GM19372 (cell line): ENCODE measurements around the gene TSPEAR.
"Not testable (repeated sequence)": the region's sequence is repeated elsewhere in the genome, so short reads cannot be mapped to it uniquely, and the experiment has no call there.

Experiments used
- ATAC-seq: cut with Tn5 transposase; IDR thresholded peaks from one replicate; pipeline ENCODE4 v1.9.1; 2021; ENCODE audit warnings: mild to moderate bottlenecking, low read depth, moderate library complexity; ENCODE audit not compliant: unreplicated experiment

Gene TSPEAR

GRCh38 chr21:44614161-44614631, 97.2 kb downstream of the TSPEAR start:
- no peak for ATAC-seq

GRCh38 chr21:44613386-44614155, 97.8 kb downstream of the TSPEAR start:
- no peak for ATAC-seq

DNA sequence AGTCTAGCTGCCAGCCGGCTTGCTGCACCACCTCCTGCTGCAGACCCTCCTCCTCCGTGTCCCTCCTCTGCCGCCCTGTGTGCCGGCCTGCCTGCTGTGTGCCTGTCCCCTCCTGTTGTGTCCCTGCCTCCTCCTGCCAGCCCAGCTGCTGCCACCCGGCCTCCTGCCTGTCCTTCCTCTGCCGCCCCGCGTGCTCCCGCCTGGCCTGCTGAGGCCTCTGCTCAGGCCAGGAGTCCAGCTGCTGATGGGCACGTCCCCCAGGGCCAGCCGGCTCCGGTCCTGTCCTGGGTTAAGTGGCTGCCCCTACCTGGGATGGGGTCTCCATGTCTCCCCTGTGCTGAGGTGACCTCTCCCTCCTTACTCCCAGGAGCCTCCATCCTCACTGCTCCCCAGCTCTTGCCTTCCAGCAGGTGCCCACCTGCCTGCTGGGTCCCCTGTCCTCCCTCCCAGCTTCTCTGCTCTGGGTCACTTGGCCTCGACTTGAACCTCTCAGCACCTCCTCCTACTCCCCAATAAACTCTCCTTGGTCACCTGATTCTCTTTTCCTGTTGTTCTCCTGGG, 98.6 kb downstream of the TSPEAR start:
- ATAC-seq = no peak

GRCh38 chr21:44612029-44612486, 99.3 kb downstream of the TSPEAR start, which contains the start of gene KRTAP10-8:
TSS of gene KRTAP10-8 (plus strand) at chr21:44612079. CDS start at chr21:44612101, 22 bp downstream.
- ATAC-seq = no peak

DNA sequence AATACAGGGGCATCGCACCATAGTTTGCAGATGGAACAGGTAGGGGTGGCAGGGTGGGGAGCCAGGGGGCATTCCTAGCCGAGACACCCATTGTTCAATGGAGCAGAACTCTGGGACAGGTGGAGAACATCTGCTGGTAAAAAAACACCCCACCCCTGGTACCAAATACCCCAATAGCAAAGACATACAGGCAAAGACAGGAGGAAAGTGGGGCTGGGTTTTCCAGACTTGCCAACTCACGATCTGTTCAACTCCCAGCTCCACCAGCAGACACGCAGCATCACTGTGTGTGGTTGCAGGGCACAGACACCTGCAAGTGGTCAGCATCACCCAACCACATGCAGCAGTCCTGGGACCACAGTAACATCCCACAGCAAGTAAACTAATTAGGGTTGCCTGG, 99.8 kb downstream of the TSPEAR start:
- ATAC-seq = no peak

DNA sequence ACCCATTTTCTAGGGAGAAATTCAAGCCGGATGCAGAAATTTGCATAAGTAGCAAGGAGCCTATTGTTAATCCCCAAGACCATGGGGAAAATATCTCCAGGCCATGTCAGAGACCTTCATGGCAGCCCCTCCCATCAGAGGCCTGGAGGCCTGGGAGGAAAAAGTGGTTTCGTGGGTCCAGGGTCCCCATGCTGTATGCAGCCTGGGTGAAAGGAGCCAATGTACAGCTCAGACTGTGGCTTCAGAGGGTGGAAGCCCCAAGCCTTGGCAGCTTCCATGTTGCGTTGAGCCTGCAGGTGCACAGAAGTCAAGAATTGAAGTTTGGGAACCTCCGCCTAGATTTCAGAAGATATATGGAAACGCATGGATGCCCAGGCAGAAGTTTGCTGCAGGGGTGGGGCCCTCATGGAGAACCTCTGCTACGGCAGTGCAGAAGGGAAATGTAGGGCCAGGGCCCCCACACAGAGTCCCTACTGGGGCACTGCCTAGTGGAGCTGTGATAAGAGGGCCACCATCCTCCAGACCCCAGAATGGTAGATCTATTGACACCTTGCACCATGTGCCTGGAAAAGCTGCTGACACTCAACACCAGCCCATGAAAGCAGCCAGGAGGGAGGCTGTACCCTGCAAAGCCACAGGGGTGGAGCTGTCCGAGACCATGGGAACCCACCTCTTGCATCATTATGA, 101.1 kb downstream of the TSPEAR start:
- not testable (repeated sequence) for ATAC-seq

GRCh38 chr21:44609193-44609592, 102.2 kb downstream of the TSPEAR start:
- no peak for ATAC-seq

DNA sequence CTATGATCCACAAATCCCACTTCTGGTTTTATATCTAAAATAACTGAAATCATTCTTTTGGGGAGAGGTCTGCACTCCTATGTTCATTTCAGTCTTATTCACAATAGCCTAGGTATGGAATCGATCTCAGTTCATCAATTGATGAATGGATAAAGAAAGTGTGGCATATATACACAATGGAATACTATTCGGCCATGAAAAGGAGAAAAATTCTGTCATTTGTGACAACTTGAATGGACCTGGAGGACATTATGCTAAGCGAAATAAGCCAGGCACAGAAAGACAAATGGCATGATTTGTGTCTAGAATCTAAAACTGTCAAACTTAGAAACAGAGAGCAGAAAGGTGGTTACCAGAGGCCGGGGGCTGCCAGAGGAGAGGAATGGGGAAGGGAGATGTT, 104.9 kb downstream of the TSPEAR start:
- ATAC-seq = no peak

- no peak for ATAC-seq
Measured at GRCh38 chr21:44603911-44604310, 107.5 kb downstream of the TSPEAR start.

- ATAC-seq = no peak
Measured at GRCh38 chr21:44603109-44603875, 108.1 kb downstream of the TSPEAR start.

DNA sequence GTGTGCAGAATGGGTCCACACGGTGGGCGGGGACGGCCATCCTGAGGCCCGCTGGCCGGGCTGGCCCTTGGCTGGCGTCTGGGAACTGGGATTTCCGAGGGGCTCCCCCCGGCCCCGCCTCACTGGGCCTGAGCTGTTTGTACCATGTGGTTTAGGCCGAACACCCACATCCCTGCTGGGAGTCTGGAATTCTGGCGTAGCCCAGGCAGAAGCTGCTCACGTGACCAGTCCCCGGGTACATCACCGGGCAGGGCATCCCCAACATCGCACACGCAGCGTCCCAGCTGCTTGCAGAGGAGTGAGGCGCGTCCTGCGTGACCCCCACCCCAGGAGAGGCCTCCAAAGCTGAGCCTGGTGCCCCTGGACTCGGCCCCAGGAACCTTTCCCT, 108.9 kb downstream of the TSPEAR start:
- ATAC-seq = no peak

- ATAC-seq = no peak
Measured at GRCh38 chr21:44601596-44602462, 109.5 kb downstream of the TSPEAR start.

DNA sequence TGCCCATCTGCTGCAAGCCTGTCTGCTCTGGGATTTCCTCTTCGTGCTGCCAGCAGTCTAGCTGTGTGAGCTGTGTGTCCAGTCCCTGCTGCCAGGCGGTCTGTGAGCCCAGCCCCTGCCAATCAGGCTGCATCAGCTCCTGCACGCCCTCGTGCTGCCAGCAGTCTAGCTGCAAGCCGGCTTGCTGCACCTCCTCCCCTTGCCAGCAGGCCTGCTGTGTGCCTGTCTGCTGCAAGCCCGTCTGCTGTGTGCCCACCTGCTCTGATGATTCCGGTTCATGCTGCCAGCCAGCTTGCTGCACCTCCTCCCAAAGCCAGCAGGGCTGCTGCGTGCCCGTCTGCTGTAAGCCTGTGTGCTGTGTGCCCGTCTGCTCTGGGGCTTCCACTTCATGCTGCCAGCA, 110.3 kb downstream of the TSPEAR start:
- ATAC-seq = not testable (repeated sequence)

- ATAC-seq = not testable (repeated sequence)
Measured at GRCh38 chr21:44600118-44600978, 111.0 kb downstream of the TSPEAR start, which contains the start of gene KRTAP10-7. TSS of gene KRTAP10-7 (plus strand) at chr21:44600597. CDS start at chr21:44600622, 25 bp downstream.

DNA sequence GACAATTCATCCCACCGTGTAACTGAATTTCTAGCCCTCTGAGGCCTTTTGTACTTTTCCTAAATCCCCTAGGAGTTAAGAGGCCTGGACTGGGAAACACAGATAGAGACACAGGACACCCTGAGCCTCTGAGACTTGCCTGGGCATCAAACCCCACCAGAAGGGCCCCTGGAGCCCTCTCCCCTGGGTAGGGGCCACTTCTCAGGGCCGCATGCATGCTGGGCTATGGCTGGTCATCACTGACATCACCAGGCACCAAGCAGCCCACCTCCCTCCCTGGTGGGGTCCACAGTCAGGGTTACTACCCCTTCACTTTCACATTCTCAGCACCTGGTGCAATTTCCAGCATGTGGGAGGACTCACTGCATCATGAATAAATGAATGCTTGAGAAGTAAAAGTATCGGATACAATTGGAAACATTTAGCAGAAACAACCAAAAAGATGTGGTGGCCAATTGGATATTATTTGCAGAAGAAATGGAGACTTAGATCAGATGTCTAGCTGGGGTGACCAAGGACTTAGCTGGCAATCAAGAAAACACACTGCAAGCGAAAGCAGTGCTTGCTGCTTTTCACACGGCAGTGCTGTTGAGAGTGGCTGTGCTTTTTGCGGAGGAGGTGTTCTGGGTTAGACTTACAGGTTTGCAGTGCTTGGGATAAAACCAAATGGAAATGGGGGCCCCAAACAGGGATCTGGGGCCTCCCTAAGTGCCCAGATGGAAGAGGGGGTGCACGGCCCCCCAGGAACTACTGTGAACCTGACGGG, 111.9 kb downstream of the TSPEAR start:
- ATAC-seq = no peak

DNA sequence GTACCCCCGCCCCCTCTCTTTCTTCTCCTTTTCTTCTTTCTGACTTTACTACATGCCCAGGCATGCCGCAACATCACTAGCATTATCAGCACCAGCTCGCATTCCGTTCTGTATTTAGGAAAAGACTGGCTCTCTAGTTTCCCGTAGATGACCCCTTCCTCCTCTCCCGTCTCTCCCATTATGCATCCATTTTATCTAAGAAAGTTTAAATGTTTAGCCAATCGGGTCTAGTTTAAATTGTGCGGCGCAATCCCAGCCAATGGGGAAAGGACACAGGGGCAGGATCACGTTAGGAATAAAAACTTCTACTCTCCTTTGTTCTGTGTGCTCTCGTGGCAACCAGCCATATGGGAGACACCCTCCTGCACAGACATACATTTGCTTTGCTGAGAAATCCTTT, 113.3 kb downstream of the TSPEAR start:
- no peak for ATAC-seq

- no peak for ATAC-seq
Measured at GRCh38 chr21:44596068-44596725, 115.2 kb downstream of the TSPEAR start.
